IMR-90 (cell line): Measurements from ENCODE around the gene PIEZO2. TPM values are rescaled to one million over a fixed set of nuclear protein-coding genes. Genes with fewer than 3 reads are reported as not detected.

Experiments used
- ATAC-seq: fragments of 200-7000 bp; cut with Tn5 transposase; 2 replicates; pipeline ENCODE4 v1.9.1; 2020; ENCODE audit warnings: low read depth, mild to moderate bottlenecking, moderate library complexity
- BruUV-seq: library from RNA; stranded (reverse); fragments of 400-500 nt; replicated peaks from 2 replicates; lab custom pipeline; 2021; lab: Mats Ljungman, UMichigan
- CTCF ChIA-PET: fragments of 300-600 bp; formaldehyde crosslinking; extraction: SDS; loops from one replicate; lab custom pipeline; 2021; ENCODE audit warnings: antibody characterized with exemption; lab: Yijun Ruan, JAX
- POLR2A ChIA-PET: fragments of 300-600 bp; sonication (Branson Sonifier 250); formaldehyde crosslinking; loops from one replicate; lab custom pipeline; 2022; ENCODE audit warnings: antibody characterized with exemption; ENCODE audit not compliant: unreplicated experiment; lab: Charles Lee
- DNase-seq: peaks from one replicate; pipeline ENCODE4 v3.0.0; 2013
- H2AFZ ChIP-seq: replicated peaks from 2 replicates; pipeline ENCODE3; 2013; ENCODE audit warnings: low read length, mild to moderate bottlenecking; ENCODE audit not compliant: poor library complexity
- H2AK5ac ChIP-seq: 2 replicates; pipeline ENCODE4 v1.6.1; 2013; ENCODE audit warnings: low read depth, low read length, inconsistent platforms
- H2AK9ac ChIP-seq: replicated peaks from 2 replicates; pipeline ENCODE3; 2013; ENCODE audit warnings: mild to moderate bottlenecking, low read depth, low read length, moderate library complexity; ENCODE audit not compliant: poor library complexity
- H2BK120ac ChIP-seq: 2 replicates; pipeline ENCODE4 v1.6.1; 2013; ENCODE audit warnings: low read depth, low read length, inconsistent platforms
- H2BK15ac ChIP-seq: 3 replicates; pipeline ENCODE4 v1.6.1; 2013; ENCODE audit warnings: low read depth, low read length, inconsistent platforms
- H2BK20ac ChIP-seq: 2 replicates; pipeline ENCODE4 v1.6.1; 2013; ENCODE audit warnings: low read depth, mild to moderate bottlenecking, inconsistent platforms, low read length, moderate library complexity
- H2BK5ac ChIP-seq: 2 replicates; pipeline ENCODE4 v1.6.1; 2013; ENCODE audit warnings: mild to moderate bottlenecking, low read depth, low read length, inconsistent platforms; ENCODE audit not compliant: poor library complexity, severe bottlenecking
- H3K14ac ChIP-seq: replicated peaks from 2 replicates; pipeline ENCODE4 v1.6.1; 2013; ENCODE audit warnings: low read depth, low read length, inconsistent platforms
- H3K18ac ChIP-seq: 2 replicates; pipeline ENCODE4 v1.6.1; 2013; ENCODE audit warnings: low read depth, low read length, control low read depth
- H3K23ac ChIP-seq: 2 replicates; pipeline ENCODE4 v1.6.1; 2013; ENCODE audit warnings: low read depth, low read length, inconsistent platforms
- H3K27ac ChIP-seq: 2 replicates; pipeline ENCODE4 v1.5.1; 2013; ENCODE audit warnings: mild to moderate bottlenecking, control low read depth, low read length; ENCODE audit not compliant: insufficient read depth
- H3K27me3 ChIP-seq: 2 replicates; pipeline ENCODE4 v1.6.1; 2013; ENCODE audit warnings: low read length; ENCODE audit not compliant: control insufficient read depth, insufficient read depth
- H3K36me3 ChIP-seq: 2 replicates; pipeline ENCODE4 v1.6.1; 2013; ENCODE audit warnings: low read length, mixed read lengths; ENCODE audit not compliant: control insufficient read depth, insufficient read depth
- H3K4ac ChIP-seq: 2 replicates; pipeline ENCODE4 v1.6.1; 2013; ENCODE audit warnings: low read depth, low read length, inconsistent platforms
- H3K4me1 ChIP-seq: 2 replicates; pipeline ENCODE4 v1.6.1; 2013; ENCODE audit warnings: low read length, mixed read lengths; ENCODE audit not compliant: control insufficient read depth, insufficient read depth
- H3K4me2 ChIP-seq: 2 replicates; pipeline ENCODE4 v1.6.1; 2013; ENCODE audit warnings: low read depth, mild to moderate bottlenecking, control low read depth, low read length, moderate library complexity
- H3K4me3 ChIP-seq: 2 replicates; pipeline ENCODE4 v1.5.1; 2013; ENCODE audit warnings: low read depth, mild to moderate bottlenecking, control low read depth, low read length, moderate library complexity; ENCODE audit not compliant: insufficient read depth
- H3K56ac ChIP-seq: 2 replicates; pipeline ENCODE4 v1.6.1; 2013; ENCODE audit warnings: low read length, inconsistent platforms; ENCODE audit not compliant: insufficient read depth; ENCODE audit errors: extremely low read depth
- H3K79me1 ChIP-seq, 2 experiments: 2 replicates each; pipeline ENCODE4 v1.6.1; 2013; ENCODE audit warnings: low read length in 2 of 2, inconsistent platforms in 1 of 2, low read depth in 1 of 2
- H3K9ac ChIP-seq: 2 replicates; pipeline ENCODE4 v1.6.1; 2013; ENCODE audit warnings: low read depth, low read length, control low read depth
- H3K9me1 ChIP-seq: 2 replicates; pipeline ENCODE4 v1.6.1; 2013; ENCODE audit warnings: low read length, inconsistent platforms; ENCODE audit not compliant: insufficient read depth
- H3K9me3 ChIP-seq: 2 replicates; pipeline ENCODE4 v1.6.1; 2013; ENCODE audit warnings: low read length; ENCODE audit not compliant: control insufficient read depth, insufficient read depth
- H4K20me1 ChIP-seq: 2 replicates; pipeline ENCODE4 v1.6.1; 2013; ENCODE audit warnings: low read length, inconsistent platforms; ENCODE audit not compliant: insufficient read depth
- H4K5ac ChIP-seq: 2 replicates; pipeline ENCODE4 v1.6.1; 2013; ENCODE audit warnings: mild to moderate bottlenecking, low read depth, low read length, control low read depth
- H4K8ac ChIP-seq, 2 experiments: 2 replicates each; pipeline ENCODE4 v1.6.1; 2013; ENCODE audit warnings: low read depth in 2 of 2, low read length in 2 of 2, control low read depth in 1 of 2, inconsistent platforms in 1 of 2
- H4K91ac ChIP-seq: 2 replicates; pipeline ENCODE4 v1.6.1; 2013; ENCODE audit warnings: low read depth, low read length, inconsistent platforms; ENCODE audit not compliant: insufficient read depth
- BHLHE40 ChIP-seq: fragments of 150-350 bp; IDR thresholded peaks from 2 replicates; pipeline ENCODE4 v1.6.1; 2016; ENCODE audit warnings: mild to moderate bottlenecking, low read depth, low read length
- CEBPB ChIP-seq: IDR thresholded peaks from 2 replicates; pipeline ENCODE4 v1.6.1; 2012; ENCODE audit warnings: low read depth, low read length, improper control_type of control experiment
- FOS ChIP-seq: fragments of 150-350 bp; IDR thresholded peaks from 2 replicates; pipeline ENCODE4 v1.6.1; 2016; ENCODE audit warnings: low read depth, low read length
- MAZ ChIP-seq: IDR thresholded peaks from 2 replicates; pipeline ENCODE4 v1.6.1; 2012; ENCODE audit warnings: low read depth, mild to moderate bottlenecking, low read length, improper control_type of control experiment, moderate library complexity, borderline replicate concordance
- MXI1 ChIP-seq: IDR thresholded peaks from 2 replicates; pipeline ENCODE4 v1.6.1; 2012; ENCODE audit warnings: low read depth, mild to moderate bottlenecking, low read length, moderate library complexity, borderline replicate concordance
- POLR2A ChIP-seq: IDR thresholded peaks from 2 replicates; pipeline ENCODE4 v1.6.1; 2012; ENCODE audit warnings: mild to moderate bottlenecking, low read depth, low read length
- RAD21 ChIP-seq: IDR thresholded peaks from 2 replicates; pipeline ENCODE4 v1.6.1; 2012; ENCODE audit warnings: low read length, improper control_type of control experiment
- RCOR1 ChIP-seq: IDR thresholded peaks from 2 replicates; pipeline ENCODE4 v1.6.1; 2012; ENCODE audit warnings: mild to moderate bottlenecking, low read length, improper control_type of control experiment; ENCODE audit not compliant: insufficient replicate concordance
- SMC3 ChIP-seq: fragments of 150-350 bp; IDR thresholded peaks from 2 replicates; pipeline ENCODE4 v1.6.1; 2016; ENCODE audit warnings: low read depth, mild to moderate bottlenecking, antibody characterized with exemption, low read length, moderate library complexity
- WGBS, 2 experiments: methylation state at CpG; one replicate each; pipeline versions ENCODE4 v1.1.5 to v1.1.7; 2013; ENCODE audit warnings: missing lambda C conversion rate in 2 of 2; ENCODE audit not compliant: insufficient read length in 1 of 2; ENCODE audit errors: extremely low coverage in 2 of 2; 5-methylcytosine and 5-hydroxymethylcytosine counted together
- dilution Hi-C: fragments of 300-500 bp; cut with HindIII; formaldehyde crosslinking; loops from one replicate; pipeline ENCODE4 v1.14.3; 2018; ENCODE audit warnings: low sequenced_read_pairs; ENCODE audit not compliant: unreplicated experiment
- in situ Hi-C: fragments of 300-500 bp; cut with MboI; formaldehyde crosslinking; loops from 3 replicates; pipeline ENCODE4 v1.14.3; 2019; ENCODE audit warnings: low sequenced_read_pairs, inconsistent platforms, mixed read lengths
- intact Hi-C: fragments of 100-400 bp; cut with micrococcal nuclease; formaldehyde crosslinking; loops from 2 replicates; pipeline ENCODE4 v1.10.0; 2022
- polyA plus RNA-seq, 3 experiments: library from polyadenylated mRNA; depleted of rRNA; stranded (reverse); fragments of >200 nt; gene quantifications; 2 replicates each; pipeline ENCODE4 v1.2.3, GENCODE V29; 2012; ENCODE audit warnings: low replicate concordance in 1 of 3
- total RNA-seq: library from RNA; depleted of rRNA; stranded (reverse); fragments of >200 nt; gene quantifications from 2 replicates; pipeline ENCODE4 v1.2.3, GENCODE V29; 2012
- TF ChIP-seq, protein P1 (sequence below): conservative IDR thresholded peaks from 2 replicates; pipeline ENCODE4 v1.5.1; 2012; ENCODE audit warnings: mild to moderate bottlenecking, low read depth, low read length, improper control_type of control experiment
- TF ChIP-seq, protein P2 (sequence below): fragments of 150-350 bp; IDR thresholded peaks from 2 replicates; pipeline ENCODE4 v1.6.1; 2017; ENCODE audit warnings: mild to moderate bottlenecking, antibody characterized with exemption, low read length, low read depth
- TF ChIP-seq, protein P3 (sequence below): fragments of 150-350 bp; IDR thresholded peaks from 2 replicates; pipeline ENCODE4 v1.6.1; 2016; ENCODE audit warnings: low read depth, mild to moderate bottlenecking, low read length, moderate library complexity, borderline replicate concordance

The PIEZO2 gene
- total and polyA plus RNA-seq, 2 of the 4 experiments (the other 2 are of a cell fraction), result 2.4 to 4.1 TPM

DNA sequence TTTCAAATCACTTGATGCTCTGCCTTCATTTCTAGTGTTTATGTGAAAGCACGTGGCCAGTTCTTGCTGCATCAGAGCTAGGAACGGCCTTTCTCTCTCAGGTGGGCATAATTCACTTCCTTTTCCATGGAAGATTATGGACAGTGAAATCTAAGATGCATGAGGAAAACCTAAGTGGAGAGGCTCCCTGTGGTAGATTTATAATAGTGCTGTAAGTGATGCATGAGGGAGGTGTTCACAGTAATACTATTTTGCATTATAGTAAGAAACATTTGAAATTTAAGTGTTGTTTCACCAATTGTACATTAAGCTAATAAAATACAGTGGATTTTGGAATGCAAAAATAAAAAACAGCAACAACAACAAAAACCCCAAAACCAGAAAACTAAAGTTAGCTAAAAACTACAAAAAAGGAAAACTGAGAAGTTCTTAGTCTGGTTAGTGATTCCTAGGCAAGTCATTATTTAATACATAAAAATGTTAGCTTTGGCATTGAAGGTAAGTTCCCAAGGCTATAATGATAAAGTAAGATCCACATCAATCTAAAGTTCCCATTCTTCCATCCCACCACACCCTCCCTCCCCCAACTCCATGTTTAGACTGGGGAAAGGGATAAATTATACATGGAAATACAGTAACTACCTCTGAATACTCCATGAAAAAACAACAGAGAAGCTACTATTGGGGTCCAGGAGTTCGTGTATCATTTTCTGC lies 469.7 kb downstream of the PIEZO2 start:
- Histone ChIP-seq H3K36me3 (0 out of 2 replicates have a peak, but pooled peaks cover 3% of the 10 kb centered on the region), H4K5ac (no peak overlapping the region), H3K4me3 (no peak overlapping the region), H3K4me2 (no peak overlapping the region), H2BK5ac (no peak overlapping the region), H3K56ac (no peak overlapping the region), H3K27me3 (no peaks in the 10 kb centered on the region), H2AK5ac (no peak overlapping the region), H3K9me3 (no peaks in the 10 kb centered on the region), H4K8ac (no peak overlapping the region), H2BK20ac (no peak overlapping the region), H3K23ac (no peak overlapping the region), H4K20me1 (no peaks in the 10 kb centered on the region), H3K79me1 (no peaks in the 10 kb centered on the region), H2BK120ac (no peak overlapping the region), H3K9ac (no peak overlapping the region), H3K18ac (no peak overlapping the region), H3K4me1 (no peaks in the 10 kb centered on the region), H3K4ac (no peak overlapping the region), H2BK15ac (no peak overlapping the region), H2AFZ (no peak overlapping the region), H3K27ac (no peak overlapping the region), H4K91ac (no peak overlapping the region), H2AK9ac (no peak overlapping the region), H3K14ac (no peak overlapping the region), H3K9me1 (0 out of 2 replicates have a peak, but pooled peaks cover 2% of the 10 kb centered on the region)
- intact Hi-C loops, result no loop called here
- no CpG with 5 or more reads among the region's 3 CpGs for WGBS, 2 experiments
- in situ Hi-C loops, result no loop called here
- BruUV-seq, result no TSS peak
- POLR2A ChIA-PET, result no interaction called here
- DNase-seq (no peak), ATAC-seq (no peak)
- dilution Hi-C loops, result no loop called here
- CTCF ChIA-PET, result no interaction called here
- TF ChIP-seq RAD21 (no peak), RCOR1 (no peak), POLR2A (no peak), CEBPB (no peak), SMC3 (no peak), FOS (no peak), MXI1 (no peak), BHLHE40 (no peak), MAZ (no peak)
- TF ChIP-seq, protein P1, sequence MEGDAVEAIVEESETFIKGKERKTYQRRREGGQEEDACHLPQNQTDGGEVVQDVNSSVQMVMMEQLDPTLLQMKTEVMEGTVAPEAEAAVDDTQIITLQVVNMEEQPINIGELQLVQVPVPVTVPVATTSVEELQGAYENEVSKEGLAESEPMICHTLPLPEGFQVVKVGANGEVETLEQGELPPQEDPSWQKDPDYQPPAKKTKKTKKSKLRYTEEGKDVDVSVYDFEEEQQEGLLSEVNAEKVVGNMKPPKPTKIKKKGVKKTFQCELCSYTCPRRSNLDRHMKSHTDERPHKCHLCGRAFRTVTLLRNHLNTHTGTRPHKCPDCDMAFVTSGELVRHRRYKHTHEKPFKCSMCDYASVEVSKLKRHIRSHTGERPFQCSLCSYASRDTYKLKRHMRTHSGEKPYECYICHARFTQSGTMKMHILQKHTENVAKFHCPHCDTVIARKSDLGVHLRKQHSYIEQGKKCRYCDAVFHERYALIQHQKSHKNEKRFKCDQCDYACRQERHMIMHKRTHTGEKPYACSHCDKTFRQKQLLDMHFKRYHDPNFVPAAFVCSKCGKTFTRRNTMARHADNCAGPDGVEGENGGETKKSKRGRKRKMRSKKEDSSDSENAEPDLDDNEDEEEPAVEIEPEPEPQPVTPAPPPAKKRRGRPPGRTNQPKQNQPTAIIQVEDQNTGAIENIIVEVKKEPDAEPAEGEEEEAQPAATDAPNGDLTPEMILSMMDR, result no peak
- TF ChIP-seq, protein P2, sequence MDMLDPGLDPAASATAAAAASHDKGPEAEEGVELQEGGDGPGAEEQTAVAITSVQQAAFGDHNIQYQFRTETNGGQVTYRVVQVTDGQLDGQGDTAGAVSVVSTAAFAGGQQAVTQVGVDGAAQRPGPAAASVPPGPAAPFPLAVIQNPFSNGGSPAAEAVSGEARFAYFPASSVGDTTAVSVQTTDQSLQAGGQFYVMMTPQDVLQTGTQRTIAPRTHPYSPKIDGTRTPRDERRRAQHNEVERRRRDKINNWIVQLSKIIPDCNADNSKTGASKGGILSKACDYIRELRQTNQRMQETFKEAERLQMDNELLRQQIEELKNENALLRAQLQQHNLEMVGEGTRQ, result no peak
- TF ChIP-seq, protein P3, sequence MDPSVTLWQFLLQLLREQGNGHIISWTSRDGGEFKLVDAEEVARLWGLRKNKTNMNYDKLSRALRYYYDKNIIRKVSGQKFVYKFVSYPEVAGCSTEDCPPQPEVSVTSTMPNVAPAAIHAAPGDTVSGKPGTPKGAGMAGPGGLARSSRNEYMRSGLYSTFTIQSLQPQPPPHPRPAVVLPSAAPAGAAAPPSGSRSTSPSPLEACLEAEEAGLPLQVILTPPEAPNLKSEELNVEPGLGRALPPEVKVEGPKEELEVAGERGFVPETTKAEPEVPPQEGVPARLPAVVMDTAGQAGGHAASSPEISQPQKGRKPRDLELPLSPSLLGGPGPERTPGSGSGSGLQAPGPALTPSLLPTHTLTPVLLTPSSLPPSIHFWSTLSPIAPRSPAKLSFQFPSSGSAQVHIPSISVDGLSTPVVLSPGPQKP, result no peak
